G401 (cell line): ENCODE measurements around the gene CDR2L. TPM values are rescaled to one million over a fixed set of nuclear protein-coding genes. Genes with fewer than 3 reads are reported as not detected.
"Not testable (repeated sequence)": the region's sequence is repeated elsewhere in the genome, so short reads cannot be mapped to it uniquely, and the experiment has no call there.

Experiments
- DNase-seq: peaks from one replicate; pipeline ENCODE4 v3.0.0-alpha.2; 2015; ENCODE audit warnings: low spot score
- in situ Hi-C: cut with HindIII; loops from 2 replicates; pipeline ENCODE4 v1.10.0; 2016; ENCODE audit warnings: low sequenced_read_pairs, mixed read lengths
- total RNA-seq: library from RNA; depleted of rRNA; stranded (reverse); fragments of >200 nt; shearing (Covaris generic); gene quantifications from 2 replicates; pipeline ENCODE4 v1.2.3, GENCODE V29; 2014

The CDR2L gene
- total RNA-seq, 1 experiment from 2014 or later = 24.4 TPM

- in situ Hi-C loops = no loop called here
Measured at GRCh38 chr17:75003957-75004355, 16.5 kb downstream of the CDR2L start.

DNA sequence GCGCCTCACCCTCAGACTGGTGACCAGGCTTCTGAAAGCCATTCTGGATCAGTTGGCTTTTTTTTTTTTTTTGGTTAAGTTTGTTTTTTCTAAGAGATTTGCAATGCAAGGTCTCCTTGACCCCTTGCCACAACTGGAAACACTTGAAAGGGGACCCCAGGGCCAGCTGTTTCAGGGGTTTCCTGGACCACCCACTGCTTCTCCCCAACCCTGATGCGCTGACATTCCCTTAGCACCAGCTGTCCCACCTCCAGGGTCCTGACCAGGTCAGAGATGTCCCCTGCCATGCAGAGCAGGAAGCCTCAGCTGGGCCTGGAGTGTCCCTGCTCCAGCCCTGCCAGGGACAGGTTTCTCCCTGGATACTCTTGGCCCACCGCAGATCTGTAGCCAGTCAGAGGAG lies 16.9 kb downstream of the CDR2L start:
- in situ Hi-C loops = no loop called here
- no peak for DNase-seq

More at GRCh38 chr17:75003957-75004355, 16.5 kb downstream of the CDR2L start:
- DNase-seq = peak; percentile 39

- in situ Hi-C loops = no loop called here
- DNase-seq = no peak
Measured at GRCh38 chr17:75005291-75005690, 17.9 kb downstream of the CDR2L start.

GRCh38 chr17:75006084-75006483 lies 18.7 kb downstream of the CDR2L start:
- DNase-seq, in situ Hi-C loops: not testable (repeated sequence)

DNA sequence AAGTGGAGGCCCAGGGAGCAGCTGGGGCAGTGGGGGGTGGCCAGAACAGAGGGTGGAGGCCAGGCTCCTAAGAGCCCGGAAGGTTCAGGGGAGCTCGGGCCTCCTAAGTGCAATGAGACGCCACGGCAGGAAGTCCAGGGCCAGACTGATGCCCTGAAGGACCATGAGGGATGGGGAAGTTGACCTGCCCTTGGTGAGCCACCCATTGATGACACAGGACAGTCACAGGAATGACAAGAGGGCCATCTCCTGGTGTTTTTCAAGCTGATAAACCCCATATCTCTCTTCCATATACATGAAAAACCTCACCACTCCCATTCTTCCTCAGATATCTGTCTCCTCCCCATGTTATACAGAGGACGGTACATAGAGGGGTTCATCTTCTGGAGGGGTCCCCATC lies 19.2 kb downstream of the CDR2L start:
- peak; percentile 24 for DNase-seq

GRCh38 chr17:75008373-75008772 lies 20.9 kb downstream of the CDR2L start:
- peak; percentile 78 for DNase-seq
- in situ Hi-C loops = no loop called here

More for the DNA sequence above, 19.2 kb downstream of the CDR2L start:
- in situ Hi-C loops = no loop called here

DNA sequence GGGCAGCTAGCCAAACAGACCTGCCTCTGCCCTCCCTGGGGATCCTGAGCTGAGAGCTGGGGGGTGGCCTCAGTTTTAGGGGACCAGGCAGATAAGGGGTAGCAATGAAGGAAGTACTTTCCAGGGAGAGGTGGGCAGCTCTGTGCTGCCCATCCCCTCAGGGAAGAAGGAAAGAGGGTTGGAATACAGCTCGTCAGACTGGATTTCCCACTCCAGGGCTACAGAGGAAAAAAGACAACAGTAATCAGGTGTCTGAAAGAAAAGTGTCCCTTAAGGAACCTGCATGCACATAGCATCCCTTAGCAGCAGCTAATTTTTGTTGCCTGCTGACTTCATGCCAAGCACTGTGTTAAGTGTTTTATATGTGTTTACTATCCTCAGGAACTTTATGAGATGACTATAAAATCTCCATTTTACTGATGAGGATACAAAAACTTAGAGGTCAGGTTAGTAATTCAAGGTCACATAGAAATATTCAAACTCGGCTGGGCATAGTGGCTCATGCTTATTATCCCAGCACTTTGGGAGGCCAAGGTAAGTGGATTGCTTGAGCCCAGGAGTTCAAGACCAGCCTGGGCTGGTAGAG lies 21.8 kb downstream of the CDR2L start:
- peak; percentile 48 for DNase-seq
- in situ Hi-C loops = no loop called here

DNA sequence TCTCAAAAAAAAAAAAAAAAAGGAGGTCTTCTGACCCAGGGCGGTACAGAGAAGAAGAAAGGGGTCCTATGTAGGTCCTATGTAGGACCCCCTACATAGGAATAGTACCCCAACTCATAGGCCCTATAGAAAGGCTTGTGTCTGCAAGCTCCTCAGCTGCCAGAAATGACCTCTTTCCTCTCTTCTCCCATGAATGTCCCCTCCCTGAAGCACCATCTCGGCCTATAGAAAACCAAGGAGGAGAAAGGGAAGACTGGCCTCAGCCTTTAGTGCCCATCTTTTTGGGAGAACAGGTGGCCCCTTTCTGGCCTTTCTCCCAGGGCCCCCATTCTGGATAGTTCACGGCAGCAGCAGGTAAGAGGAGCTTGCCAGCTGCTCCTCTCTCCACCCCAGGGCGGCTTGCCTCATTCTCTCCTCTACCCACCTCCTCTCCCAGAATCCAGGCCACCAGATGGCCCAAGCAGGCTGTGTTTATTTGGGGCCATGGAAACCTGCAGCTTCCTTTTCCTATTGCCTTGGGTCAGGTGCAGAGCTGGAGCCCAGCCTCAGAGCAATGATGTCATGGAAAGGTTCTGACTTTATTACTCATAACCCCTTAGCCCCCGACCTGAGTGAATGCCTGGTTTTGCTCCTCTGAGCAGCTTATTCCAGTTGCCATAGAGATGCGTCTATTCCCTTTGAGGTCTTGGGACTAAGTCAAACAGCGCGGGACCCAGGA lies 23.4 kb downstream of the CDR2L start:
- peak; percentile 99 for DNase-seq
- in situ Hi-C loops = no loop called here

- peak; percentile 95 for DNase-seq
- in situ Hi-C loops = no loop called here
Measured at GRCh38 chr17:75011401-75012095, 24.1 kb downstream of the CDR2L start.

DNA sequence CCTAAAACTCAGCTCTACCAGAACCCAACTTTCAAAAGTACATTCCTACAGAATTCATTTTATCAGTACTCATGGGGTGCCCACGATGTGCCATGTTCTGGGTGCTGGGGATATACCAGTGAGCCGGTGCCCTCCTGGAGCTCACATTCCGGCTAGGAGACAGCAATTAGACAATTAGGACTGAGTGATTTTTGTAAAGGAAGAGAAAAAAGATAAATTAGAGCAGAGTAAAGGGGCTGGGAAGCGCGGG lies 24.6 kb downstream of the CDR2L start:
- in situ Hi-C loops = no loop called here
- no peak for DNase-seq

- in situ Hi-C loops = no loop called here
- peak; percentile 80 for DNase-seq
Measured at GRCh38 chr17:75012346-75013091, 25.1 kb downstream of the CDR2L start, which contains the start of gene MRPL58. Gene MRPL58, plus strand, starts transcription at chr17:75012670. Its CDS starts 17 bp downstream, at chr17:75012687.

- DNase-seq = no peak
- in situ Hi-C loops = no loop called here
Measured at GRCh38 chr17:75013092-75013559, 25.7 kb downstream of the CDR2L start.

GRCh38 chr17:75019146-75019545 lies 31.7 kb downstream of the CDR2L start:
- DNase-seq = no peak
- in situ Hi-C loops = no loop called here

DNA sequence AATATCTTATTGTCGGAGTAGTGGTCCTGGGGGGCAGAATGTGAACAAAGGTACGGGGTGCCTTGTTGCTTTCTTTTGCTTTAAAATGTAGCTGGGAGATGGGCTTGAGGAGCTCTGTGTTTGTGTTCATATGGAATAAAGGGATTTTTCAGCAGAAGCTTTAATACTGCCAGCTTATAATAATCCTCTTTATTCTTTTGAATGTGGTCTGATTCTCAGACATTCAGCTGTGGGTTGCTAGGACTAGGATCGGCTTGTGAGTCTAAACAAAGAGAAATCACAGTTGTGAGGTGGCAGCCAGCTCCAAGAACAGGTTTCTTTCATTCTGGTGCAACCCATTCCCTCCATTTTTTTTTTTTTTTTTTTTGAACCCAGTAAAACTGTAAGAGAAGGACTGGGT lies 32.3 kb downstream of the CDR2L start:
- in situ Hi-C loops = no loop called here
- no peak for DNase-seq

DNA sequence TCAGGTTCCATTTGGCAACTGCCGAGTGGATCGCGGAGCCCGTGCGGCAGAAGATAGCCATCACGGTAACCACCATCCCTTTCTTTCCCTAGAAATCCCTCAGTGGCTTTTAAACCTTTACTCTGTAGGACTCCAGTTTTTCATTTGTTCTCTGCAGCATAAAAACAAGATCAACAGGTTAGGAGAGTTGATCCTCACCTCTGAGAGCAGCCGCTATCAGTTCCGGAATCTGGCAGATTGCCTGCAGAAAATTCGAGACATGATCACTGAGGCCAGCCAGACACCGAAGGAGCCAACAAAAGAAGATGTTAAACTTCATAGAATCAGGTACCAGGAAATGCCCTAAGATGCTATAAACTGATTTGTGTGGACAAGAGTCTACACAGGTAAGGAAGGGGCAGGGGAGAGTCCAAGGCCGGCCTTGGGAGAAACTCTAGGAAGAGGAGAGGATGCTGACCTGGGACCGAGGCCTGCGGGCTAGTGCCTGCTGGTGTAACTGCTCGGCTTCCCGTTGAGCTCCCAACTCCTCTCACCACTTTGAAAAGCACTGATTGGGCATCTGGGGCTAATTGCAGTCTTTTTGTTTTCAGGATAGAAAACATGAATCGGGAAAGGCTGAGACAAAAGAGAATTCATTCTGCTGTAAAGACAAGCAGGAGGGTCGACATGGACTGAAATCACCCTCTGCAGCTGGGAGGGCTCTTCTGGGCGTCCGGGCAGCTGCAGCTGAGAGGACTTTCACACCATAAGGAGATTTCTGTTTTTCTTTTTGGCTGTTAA lies 33.1 kb downstream of the CDR2L start:
- in situ Hi-C loops = no loop called here

GRCh38 chr17:75024686-75025397 lies 37.4 kb downstream of the CDR2L start:
- in situ Hi-C loops = no loop called here
- DNase-seq = no peak

More for the DNA sequence above, 33.1 kb downstream of the CDR2L start:
- DNase-seq = no peak

GRCh38 chr17:75025398-75025734 lies 37.9 kb downstream of the CDR2L start:
- in situ Hi-C loops, DNase-seq: not testable (repeated sequence)

- in situ Hi-C loops, DNase-seq: not testable (repeated sequence)
Measured at GRCh38 chr17:75026650-75027049, 39.2 kb downstream of the CDR2L start.
